IMR-90 (cell line): Measurements from ENCODE around the gene PLCB4. TPM values are rescaled to one million over a fixed set of nuclear protein-coding genes. Genes with fewer than 3 reads are reported as not detected.

Experiments used
- ATAC-seq: fragments of 200-7000 bp; cut with Tn5 transposase; 2 replicates; pipeline ENCODE4 v1.9.1; 2020; ENCODE audit warnings: low read depth, mild to moderate bottlenecking, moderate library complexity
- BruUV-seq: library from RNA; stranded (reverse); fragments of 400-500 nt; replicated peaks from 2 replicates; lab custom pipeline; 2021; lab: Mats Ljungman, UMichigan
- CTCF ChIA-PET: fragments of 300-600 bp; formaldehyde crosslinking; extraction: SDS; loops from one replicate; lab custom pipeline; 2021; ENCODE audit warnings: antibody characterized with exemption; lab: Yijun Ruan, JAX
- POLR2A ChIA-PET: fragments of 300-600 bp; sonication (Branson Sonifier 250); formaldehyde crosslinking; loops from one replicate; lab custom pipeline; 2022; ENCODE audit warnings: antibody characterized with exemption; ENCODE audit not compliant: unreplicated experiment; lab: Charles Lee
- DNase-seq: peaks from one replicate; pipeline ENCODE4 v3.0.0; 2013
- H2AFZ ChIP-seq: replicated peaks from 2 replicates; pipeline ENCODE3; 2013; ENCODE audit warnings: low read length, mild to moderate bottlenecking; ENCODE audit not compliant: poor library complexity
- H2AK5ac ChIP-seq: 2 replicates; pipeline ENCODE4 v1.6.1; 2013; ENCODE audit warnings: low read depth, low read length, inconsistent platforms
- H2AK9ac ChIP-seq: replicated peaks from 2 replicates; pipeline ENCODE3; 2013; ENCODE audit warnings: mild to moderate bottlenecking, low read depth, low read length, moderate library complexity; ENCODE audit not compliant: poor library complexity
- H2BK120ac ChIP-seq: 2 replicates; pipeline ENCODE4 v1.6.1; 2013; ENCODE audit warnings: low read depth, low read length, inconsistent platforms
- H2BK15ac ChIP-seq: 3 replicates; pipeline ENCODE4 v1.6.1; 2013; ENCODE audit warnings: low read depth, low read length, inconsistent platforms
- H2BK20ac ChIP-seq: 2 replicates; pipeline ENCODE4 v1.6.1; 2013; ENCODE audit warnings: low read depth, mild to moderate bottlenecking, inconsistent platforms, low read length, moderate library complexity
- H2BK5ac ChIP-seq: 2 replicates; pipeline ENCODE4 v1.6.1; 2013; ENCODE audit warnings: mild to moderate bottlenecking, low read depth, low read length, inconsistent platforms; ENCODE audit not compliant: poor library complexity, severe bottlenecking
- H3K14ac ChIP-seq: replicated peaks from 2 replicates; pipeline ENCODE4 v1.6.1; 2013; ENCODE audit warnings: low read depth, low read length, inconsistent platforms
- H3K18ac ChIP-seq: 2 replicates; pipeline ENCODE4 v1.6.1; 2013; ENCODE audit warnings: low read depth, low read length, control low read depth
- H3K23ac ChIP-seq: 2 replicates; pipeline ENCODE4 v1.6.1; 2013; ENCODE audit warnings: low read depth, low read length, inconsistent platforms
- H3K27ac ChIP-seq: 2 replicates; pipeline ENCODE4 v1.5.1; 2013; ENCODE audit warnings: mild to moderate bottlenecking, control low read depth, low read length; ENCODE audit not compliant: insufficient read depth
- H3K27me3 ChIP-seq: 2 replicates; pipeline ENCODE4 v1.6.1; 2013; ENCODE audit warnings: low read length; ENCODE audit not compliant: control insufficient read depth, insufficient read depth
- H3K36me3 ChIP-seq: 2 replicates; pipeline ENCODE4 v1.6.1; 2013; ENCODE audit warnings: low read length, mixed read lengths; ENCODE audit not compliant: control insufficient read depth, insufficient read depth
- H3K4ac ChIP-seq: 2 replicates; pipeline ENCODE4 v1.6.1; 2013; ENCODE audit warnings: low read depth, low read length, inconsistent platforms
- H3K4me1 ChIP-seq: 2 replicates; pipeline ENCODE4 v1.6.1; 2013; ENCODE audit warnings: low read length, mixed read lengths; ENCODE audit not compliant: control insufficient read depth, insufficient read depth
- H3K4me2 ChIP-seq: 2 replicates; pipeline ENCODE4 v1.6.1; 2013; ENCODE audit warnings: low read depth, mild to moderate bottlenecking, control low read depth, low read length, moderate library complexity
- H3K4me3 ChIP-seq: 2 replicates; pipeline ENCODE4 v1.5.1; 2013; ENCODE audit warnings: low read depth, mild to moderate bottlenecking, control low read depth, low read length, moderate library complexity; ENCODE audit not compliant: insufficient read depth
- H3K56ac ChIP-seq: 2 replicates; pipeline ENCODE4 v1.6.1; 2013; ENCODE audit warnings: low read length, inconsistent platforms; ENCODE audit not compliant: insufficient read depth; ENCODE audit errors: extremely low read depth
- H3K79me1 ChIP-seq, 2 experiments: 2 replicates each; pipeline ENCODE4 v1.6.1; 2013; ENCODE audit warnings: low read length in 2 of 2, inconsistent platforms in 1 of 2, low read depth in 1 of 2
- H3K9ac ChIP-seq: 2 replicates; pipeline ENCODE4 v1.6.1; 2013; ENCODE audit warnings: low read depth, low read length, control low read depth
- H3K9me1 ChIP-seq: 2 replicates; pipeline ENCODE4 v1.6.1; 2013; ENCODE audit warnings: low read length, inconsistent platforms; ENCODE audit not compliant: insufficient read depth
- H3K9me3 ChIP-seq: 2 replicates; pipeline ENCODE4 v1.6.1; 2013; ENCODE audit warnings: low read length; ENCODE audit not compliant: control insufficient read depth, insufficient read depth
- H4K20me1 ChIP-seq: 2 replicates; pipeline ENCODE4 v1.6.1; 2013; ENCODE audit warnings: low read length, inconsistent platforms; ENCODE audit not compliant: insufficient read depth
- H4K5ac ChIP-seq: 2 replicates; pipeline ENCODE4 v1.6.1; 2013; ENCODE audit warnings: mild to moderate bottlenecking, low read depth, low read length, control low read depth
- H4K8ac ChIP-seq, 2 experiments: 2 replicates each; pipeline ENCODE4 v1.6.1; 2013; ENCODE audit warnings: low read depth in 2 of 2, low read length in 2 of 2, control low read depth in 1 of 2, inconsistent platforms in 1 of 2
- H4K91ac ChIP-seq: 2 replicates; pipeline ENCODE4 v1.6.1; 2013; ENCODE audit warnings: low read depth, low read length, inconsistent platforms; ENCODE audit not compliant: insufficient read depth
- BHLHE40 ChIP-seq: fragments of 150-350 bp; IDR thresholded peaks from 2 replicates; pipeline ENCODE4 v1.6.1; 2016; ENCODE audit warnings: mild to moderate bottlenecking, low read depth, low read length
- CEBPB ChIP-seq: IDR thresholded peaks from 2 replicates; pipeline ENCODE4 v1.6.1; 2012; ENCODE audit warnings: low read depth, low read length, improper control_type of control experiment
- CHD1 ChIP-seq: IDR thresholded peaks from 2 replicates; pipeline ENCODE4 v1.6.1; 2012; ENCODE audit warnings: low read depth, low read length, improper control_type of control experiment
- CTCF ChIP-seq: conservative IDR thresholded peaks from 2 replicates; pipeline ENCODE4 v1.5.1; 2012; ENCODE audit warnings: mild to moderate bottlenecking, low read depth, low read length, improper control_type of control experiment
- ELK1 ChIP-seq: fragments of 150-350 bp; IDR thresholded peaks from 2 replicates; pipeline ENCODE4 v1.6.1; 2016; ENCODE audit warnings: low read depth, mild to moderate bottlenecking, low read length, moderate library complexity, borderline replicate concordance
- FOS ChIP-seq: fragments of 150-350 bp; IDR thresholded peaks from 2 replicates; pipeline ENCODE4 v1.6.1; 2016; ENCODE audit warnings: low read depth, low read length
- MAFK ChIP-seq: IDR thresholded peaks from 2 replicates; pipeline ENCODE4 v1.6.1; 2012; ENCODE audit warnings: low read depth, low read length, improper control_type of control experiment
- MAZ ChIP-seq: IDR thresholded peaks from 2 replicates; pipeline ENCODE4 v1.6.1; 2012; ENCODE audit warnings: low read depth, mild to moderate bottlenecking, low read length, improper control_type of control experiment, moderate library complexity, borderline replicate concordance
- MXI1 ChIP-seq: IDR thresholded peaks from 2 replicates; pipeline ENCODE4 v1.6.1; 2012; ENCODE audit warnings: low read depth, mild to moderate bottlenecking, low read length, moderate library complexity, borderline replicate concordance
- NFE2L2 ChIP-seq: fragments of 150-350 bp; IDR thresholded peaks from 2 replicates; pipeline ENCODE4 v1.6.1; 2016; ENCODE audit warnings: low read depth, mild to moderate bottlenecking, low read length
- POLR2A ChIP-seq: IDR thresholded peaks from 2 replicates; pipeline ENCODE4 v1.6.1; 2012; ENCODE audit warnings: mild to moderate bottlenecking, low read depth, low read length
- RAD21 ChIP-seq: IDR thresholded peaks from 2 replicates; pipeline ENCODE4 v1.6.1; 2012; ENCODE audit warnings: low read length, improper control_type of control experiment
- RCOR1 ChIP-seq: IDR thresholded peaks from 2 replicates; pipeline ENCODE4 v1.6.1; 2012; ENCODE audit warnings: mild to moderate bottlenecking, low read length, improper control_type of control experiment; ENCODE audit not compliant: insufficient replicate concordance
- RFX5 ChIP-seq: IDR thresholded peaks from 2 replicates; pipeline ENCODE4 v1.8.0; 2012; ENCODE audit warnings: low read depth, mild to moderate bottlenecking, low read length, moderate library complexity
- SMC3 ChIP-seq: fragments of 150-350 bp; IDR thresholded peaks from 2 replicates; pipeline ENCODE4 v1.6.1; 2016; ENCODE audit warnings: low read depth, mild to moderate bottlenecking, antibody characterized with exemption, low read length, moderate library complexity
- USF2 ChIP-seq: fragments of 150-350 bp; IDR thresholded peaks from 2 replicates; pipeline ENCODE4 v1.6.1; 2017; ENCODE audit warnings: mild to moderate bottlenecking, antibody characterized with exemption, low read length, low read depth
- WGBS, 2 experiments: methylation state at CpG; one replicate each; pipeline versions ENCODE4 v1.1.5 to v1.1.7; 2013; ENCODE audit warnings: missing lambda C conversion rate in 2 of 2; ENCODE audit not compliant: insufficient read length in 1 of 2; ENCODE audit errors: extremely low coverage in 2 of 2; 5-methylcytosine and 5-hydroxymethylcytosine counted together
- dilution Hi-C: fragments of 300-500 bp; cut with HindIII; formaldehyde crosslinking; loops from one replicate; pipeline ENCODE4 v1.14.3; 2018; ENCODE audit warnings: low sequenced_read_pairs; ENCODE audit not compliant: unreplicated experiment
- in situ Hi-C: fragments of 300-500 bp; cut with MboI; formaldehyde crosslinking; loops from 3 replicates; pipeline ENCODE4 v1.14.3; 2019; ENCODE audit warnings: low sequenced_read_pairs, inconsistent platforms, mixed read lengths
- intact Hi-C: fragments of 100-400 bp; cut with micrococcal nuclease; formaldehyde crosslinking; loops from 2 replicates; pipeline ENCODE4 v1.10.0; 2022
- polyA plus RNA-seq, 3 experiments: library from polyadenylated mRNA; depleted of rRNA; stranded (reverse); fragments of >200 nt; gene quantifications; 2 replicates each; pipeline ENCODE4 v1.2.3, GENCODE V29; 2012; ENCODE audit warnings: low replicate concordance in 1 of 3
- total RNA-seq: library from RNA; depleted of rRNA; stranded (reverse); fragments of >200 nt; gene quantifications from 2 replicates; pipeline ENCODE4 v1.2.3, GENCODE V29; 2012

Gene PLCB4
- total and polyA plus RNA-seq, 2 of the 4 experiments (the other 2 are of a cell fraction): 12.5 to 24.0 TPM

- ChIA-PET POLR2A (no interaction called here), CTCF (no interaction called here)
- TF ChIP-seq CHD1 (no peak), RAD21 (no peak), MAFK (no peak), CEBPB (no peak), FOS (no peak), MXI1 (no peak), BHLHE40 (no peak), RCOR1 (no peak), ELK1 (no peak), NFE2L2 (no peak), SMC3 (no peak), RFX5 (no peak), POLR2A (no peak), USF2 (no peak), MAZ (no peak), CTCF (no peak)
- H3K56ac ChIP-seq: no peak overlapping the region
- H3K14ac ChIP-seq: no peak overlapping the region
- H4K20me1 ChIP-seq: peaks cover 33% of the 10 kb centered on the region
- no peaks in the 10 kb centered on the region for H3K36me3 ChIP-seq
- BruUV-seq: no TSS peak
- no peak overlapping the region for H3K4me3 ChIP-seq
- dilution Hi-C loops: no loop called here
- H3K23ac ChIP-seq: no peak overlapping the region
- peaks cover 10% of the 10 kb centered on the region for H3K4me1 ChIP-seq
- H2AFZ ChIP-seq: no peak overlapping the region
- peaks cover 3% of the 10 kb centered on the region; the same call in 1 of the 2 replicates for H3K9me3 ChIP-seq
- no peak overlapping the region for H2BK15ac ChIP-seq
- H2AK5ac ChIP-seq: no peak overlapping the region
- WGBS, 2 experiments: no CpG with 5 or more reads among the region's 1 CpG
- H3K4ac ChIP-seq: no peak overlapping the region
- H4K8ac ChIP-seq: no peak overlapping the region
- DNase-seq (no peak), ATAC-seq (no peak)
- H3K79me1 ChIP-seq: peaks cover 43 to 80% of the 10 kb centered on the region in 2 experiments
- in situ Hi-C loops: no loop called here
- H3K4me2 ChIP-seq: no peak overlapping the region
- H4K5ac ChIP-seq: no peak overlapping the region
- peaks cover 11% of the 10 kb centered on the region for H3K9me1 ChIP-seq
- no peak overlapping the region for H2AK9ac ChIP-seq
- intact Hi-C loops: no loop called here
- no peak overlapping the region for H3K27ac ChIP-seq
- no peak overlapping the region for H2BK5ac ChIP-seq
- no peaks in the 10 kb centered on the region for H3K27me3 ChIP-seq
- no peak overlapping the region for H2BK120ac ChIP-seq
- H2BK20ac ChIP-seq: no peak overlapping the region
- H3K9ac ChIP-seq: no peak overlapping the region
- H4K91ac ChIP-seq: no peak overlapping the region
- no peak overlapping the region for H3K18ac ChIP-seq
These were observed 75.0 kb downstream of the PLCB4 start for GRCh38 chr20:9143926-9144325.
